ENCODE data around the gene AOPEP.
"Not testable (repeated sequence)": the region's sequence is repeated elsewhere in the genome, so short reads cannot be mapped to it uniquely, and the experiment has no call there.

AOPEP gene

DNA sequence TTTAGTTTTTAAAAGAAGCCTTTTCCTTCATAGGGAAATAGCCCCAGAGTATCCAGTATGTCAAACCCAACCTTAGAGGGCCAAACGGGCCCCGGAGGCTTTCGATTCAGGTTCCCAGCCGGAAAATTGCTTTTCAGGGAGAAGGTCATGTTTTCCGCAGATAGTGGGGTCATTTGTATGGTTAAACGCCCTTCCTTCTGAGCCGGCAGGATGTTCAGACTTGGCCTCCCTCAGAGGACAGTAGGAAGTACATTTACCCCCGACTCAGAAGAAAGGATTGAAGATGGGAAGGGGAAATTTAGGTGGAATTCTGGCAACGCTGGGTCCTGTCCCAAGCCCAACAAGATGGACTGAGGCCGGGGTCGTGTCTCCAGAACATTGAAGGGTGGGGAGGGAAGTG is 195.2 kb downstream of the AOPEP start:
- DNase-seq, result no peak

DNA sequence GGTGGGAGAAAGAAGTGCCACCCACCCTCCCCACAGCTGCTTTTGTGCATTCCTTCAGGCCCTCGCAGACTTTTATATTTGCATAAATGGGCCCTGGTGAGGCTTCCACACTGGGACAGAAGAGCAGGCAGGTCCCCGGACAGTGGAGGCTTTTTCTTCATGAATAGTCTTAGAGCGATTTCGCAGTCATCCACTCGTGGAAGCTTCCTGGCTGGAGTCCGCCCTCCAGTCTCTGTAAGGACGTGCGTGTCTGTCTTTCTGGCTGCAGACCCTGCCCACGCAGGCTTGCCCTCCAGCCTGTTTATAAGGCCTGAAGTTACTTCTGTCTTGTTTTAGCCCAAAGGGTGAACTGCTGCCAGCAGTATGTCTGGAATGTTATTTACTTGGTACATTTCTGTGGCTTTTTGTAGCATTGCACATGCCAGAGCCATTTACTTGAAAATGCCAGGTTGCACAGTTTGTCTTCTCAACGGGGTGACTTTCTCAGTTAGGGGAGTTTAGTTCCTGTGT is 195.7 kb downstream of the AOPEP start:
- DNase-seq, result no peak

DNA sequence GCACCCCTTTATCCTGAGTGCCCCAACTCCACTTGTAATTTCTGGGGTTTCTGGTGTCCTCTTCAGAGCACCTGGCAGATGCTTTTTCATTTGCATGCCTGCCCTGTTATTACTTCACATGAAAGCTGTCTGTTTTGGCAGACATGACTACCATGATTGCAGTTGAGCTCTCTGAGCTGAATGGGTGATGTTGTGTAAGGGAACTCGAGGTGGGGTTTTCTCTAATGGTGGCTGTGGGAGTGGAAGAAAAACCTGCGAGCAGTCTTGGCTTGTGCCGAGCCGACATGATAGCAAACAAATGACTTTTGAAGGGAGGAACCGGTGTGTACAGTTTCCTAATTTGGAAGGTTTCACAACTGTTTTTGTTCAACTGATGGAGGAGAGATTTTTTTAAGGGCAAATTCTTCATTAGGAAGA is 196.2 kb downstream of the AOPEP start:
- no peak for DNase-seq

DNA sequence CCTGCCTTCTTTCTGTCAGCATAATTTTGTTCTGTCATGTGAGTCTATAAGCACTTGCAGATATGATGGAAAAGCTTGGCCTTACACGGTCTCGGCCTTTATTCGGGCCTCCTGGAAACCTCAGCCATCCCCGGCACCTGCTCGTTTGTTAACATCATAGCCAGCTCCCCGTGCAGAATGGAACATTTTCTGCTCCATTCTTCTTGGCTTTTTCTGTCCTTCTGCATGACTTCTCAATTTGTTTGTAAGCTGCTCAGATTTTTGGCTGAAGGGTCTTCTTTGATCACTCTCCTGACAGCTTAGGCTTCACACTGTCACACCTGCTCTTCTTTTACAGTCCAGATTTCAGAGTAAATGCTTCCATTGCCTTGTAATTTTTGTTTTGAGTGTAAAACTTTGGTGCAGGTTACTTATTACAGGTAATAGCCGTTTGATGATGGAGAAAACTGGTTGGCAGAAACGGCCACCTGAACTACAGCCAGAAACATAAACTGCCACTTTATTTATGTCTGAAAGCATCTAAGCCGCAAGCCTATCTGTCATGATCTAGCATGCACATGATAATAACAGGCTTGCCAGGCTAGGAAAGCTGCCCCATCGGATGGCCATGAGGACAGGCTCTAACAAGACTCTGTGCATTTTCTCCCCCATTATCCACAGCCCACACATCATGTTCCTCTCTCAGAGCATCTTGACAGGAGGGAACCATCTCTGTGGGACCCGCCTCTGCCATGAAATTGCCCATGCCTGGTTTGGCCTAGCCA is 197.0 kb downstream of the AOPEP start:
- no peak for DNase-seq

DNA sequence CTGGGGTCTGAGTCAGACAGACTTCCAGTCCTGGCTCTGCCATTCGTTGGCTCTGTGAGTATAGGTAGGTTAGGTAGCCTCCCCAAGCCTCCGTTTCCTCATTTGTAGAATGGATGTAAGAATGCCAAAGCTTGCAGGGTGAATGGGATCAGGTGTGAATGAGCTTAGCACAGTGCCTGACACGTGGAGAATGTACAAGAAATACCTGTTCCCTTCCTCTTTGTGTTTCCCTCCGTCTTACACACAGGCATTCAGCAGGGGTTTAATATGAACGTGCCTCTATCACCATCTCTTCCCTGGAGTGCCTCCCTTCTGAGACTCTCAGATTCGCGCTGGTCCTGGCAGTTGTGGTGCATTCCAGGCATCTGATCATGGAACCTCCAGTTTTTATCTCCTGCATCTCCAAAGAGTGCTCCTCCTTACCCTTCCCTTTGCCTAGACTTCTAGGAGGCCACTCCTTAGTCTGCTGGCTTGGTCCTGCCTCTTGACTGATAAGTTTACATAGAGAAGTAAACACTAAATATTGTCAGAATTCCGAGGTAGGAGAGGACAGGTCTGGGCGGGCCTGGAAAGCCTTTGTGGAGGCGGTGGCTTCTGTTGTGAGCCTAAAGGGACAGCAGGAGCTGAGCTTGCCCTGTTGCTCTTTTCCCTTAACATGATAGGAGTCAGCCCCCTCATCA is 199.4 kb downstream of the AOPEP start:
- DNase-seq, result no peak

DNA sequence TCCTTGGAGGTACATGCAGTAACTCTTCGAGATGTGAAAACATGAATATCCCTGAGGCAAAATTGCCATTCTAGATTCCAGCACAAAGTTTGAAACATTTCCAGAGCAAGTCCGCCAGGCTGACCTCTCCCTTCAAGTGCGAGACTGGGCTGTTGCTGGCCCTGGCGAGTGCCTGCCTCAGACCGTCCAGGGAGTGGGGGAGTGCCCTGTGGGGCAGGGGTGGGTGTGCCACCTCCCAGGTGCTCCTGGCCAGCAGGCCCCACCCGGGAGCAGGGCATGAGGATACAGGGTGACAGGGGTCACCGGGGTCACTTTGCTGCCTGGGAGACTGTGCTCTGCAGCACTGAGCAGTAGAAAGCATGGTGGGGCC is 199.9 kb downstream of the AOPEP start:
- no peak for DNase-seq

DNA sequence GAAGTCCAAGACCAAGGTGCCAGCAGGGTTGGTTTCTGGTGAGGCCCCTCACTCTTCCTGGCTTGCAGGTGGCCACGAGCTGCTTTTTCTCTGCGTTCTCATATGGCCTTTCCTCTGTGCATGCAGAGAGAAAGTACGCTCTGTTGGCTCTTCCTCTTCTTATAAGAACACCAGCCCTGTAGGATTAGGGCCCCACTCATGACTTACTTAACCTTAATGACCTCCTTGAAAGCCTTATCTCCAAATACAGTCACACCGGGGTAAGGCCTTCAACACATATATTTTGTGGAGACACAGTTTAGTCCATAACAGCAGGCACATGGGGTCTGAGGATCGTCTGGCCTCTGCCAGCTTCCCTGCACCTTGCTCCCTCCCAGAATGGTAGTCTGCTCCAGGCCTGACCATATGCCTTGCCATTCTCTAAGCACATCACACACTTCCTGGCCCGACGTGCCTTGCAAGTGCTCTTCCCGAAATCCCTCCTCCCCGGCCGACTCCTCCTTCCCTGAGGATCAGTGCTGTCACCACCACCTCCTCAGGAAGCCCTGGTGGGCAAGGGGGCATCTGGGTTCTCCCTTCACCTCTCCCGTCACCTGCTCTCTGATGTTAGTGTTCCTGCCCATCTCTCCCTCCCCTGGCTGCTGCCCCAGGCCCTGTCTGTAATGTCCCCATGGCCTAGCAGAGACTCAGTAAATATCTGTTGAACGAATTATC is 200.7 kb downstream of the AOPEP start:
- no peak for DNase-seq

- no peak for DNase-seq
Observed at GRCh38 chr9:94927762-94928670, 201.5 kb downstream of the AOPEP start.

DNA sequence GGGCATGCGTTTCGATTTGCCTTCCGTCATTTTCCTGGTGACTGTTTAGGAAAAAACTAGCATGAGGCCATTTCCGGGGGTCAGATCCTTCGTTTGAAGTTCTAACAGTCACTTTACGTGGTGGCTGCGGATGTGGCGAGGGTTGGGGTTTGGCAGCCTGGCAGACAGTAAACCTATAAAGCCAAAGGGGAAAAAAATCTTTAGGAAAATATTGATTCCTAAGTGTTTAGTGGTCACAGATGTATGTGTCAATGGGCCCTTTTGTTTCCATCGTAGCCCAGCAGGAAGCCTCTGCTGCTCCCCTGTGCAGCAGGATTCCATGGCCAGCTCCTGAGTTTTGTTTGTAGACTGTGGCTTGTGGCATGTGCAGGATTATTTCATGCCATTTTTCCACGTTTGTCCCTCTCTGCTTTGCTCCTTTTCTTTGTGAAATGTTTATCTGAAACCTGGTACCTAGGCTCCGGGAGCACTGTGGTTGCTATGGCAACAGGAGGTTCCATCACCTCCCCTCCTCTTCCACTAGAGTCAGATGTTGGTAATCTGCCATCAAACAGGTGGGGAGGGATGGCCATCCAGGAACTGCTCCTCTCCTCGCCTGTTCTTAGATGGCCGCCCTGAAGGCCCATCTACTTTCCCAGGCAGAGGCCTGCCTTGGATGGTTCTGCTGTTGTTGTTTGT is 202.3 kb downstream of the AOPEP start:
- no peak for DNase-seq

GRCh38 chr9:94929369-94929756 is 202.9 kb downstream of the AOPEP start:
- DNase-seq, result no peak

DNA sequence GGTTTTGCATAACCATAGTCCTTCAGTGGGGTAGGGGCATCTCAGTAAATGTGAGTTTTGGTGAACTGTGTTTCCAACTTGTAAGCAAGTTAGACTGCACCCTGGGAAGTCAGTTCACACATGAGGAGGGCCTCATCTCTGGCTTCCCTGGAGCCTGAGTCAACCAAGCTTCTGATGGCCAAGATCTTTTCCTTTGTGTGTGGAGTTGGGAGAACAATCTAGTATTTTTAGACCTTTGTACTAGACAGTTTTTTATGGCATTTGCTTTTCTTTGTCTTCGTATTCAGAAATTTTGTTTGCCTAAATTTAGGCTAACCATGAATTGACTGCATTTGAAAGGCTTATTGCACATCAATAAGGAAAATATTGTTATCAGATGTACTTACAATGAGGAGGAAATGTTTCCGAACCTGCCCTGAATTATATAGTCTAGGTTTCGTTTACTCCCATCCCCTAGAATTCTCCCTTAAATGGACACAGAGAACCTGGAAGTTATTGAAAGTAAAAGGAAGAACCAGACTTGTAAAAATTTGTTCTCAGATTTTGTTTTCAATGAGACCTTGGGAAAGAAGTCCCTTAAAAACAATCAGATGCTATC is 204.6 kb downstream of the AOPEP start:
- DNase-seq, result no peak

GRCh38 chr9:94931740-94932139 is 205.2 kb downstream of the AOPEP start:
- DNase-seq, result no peak

DNA sequence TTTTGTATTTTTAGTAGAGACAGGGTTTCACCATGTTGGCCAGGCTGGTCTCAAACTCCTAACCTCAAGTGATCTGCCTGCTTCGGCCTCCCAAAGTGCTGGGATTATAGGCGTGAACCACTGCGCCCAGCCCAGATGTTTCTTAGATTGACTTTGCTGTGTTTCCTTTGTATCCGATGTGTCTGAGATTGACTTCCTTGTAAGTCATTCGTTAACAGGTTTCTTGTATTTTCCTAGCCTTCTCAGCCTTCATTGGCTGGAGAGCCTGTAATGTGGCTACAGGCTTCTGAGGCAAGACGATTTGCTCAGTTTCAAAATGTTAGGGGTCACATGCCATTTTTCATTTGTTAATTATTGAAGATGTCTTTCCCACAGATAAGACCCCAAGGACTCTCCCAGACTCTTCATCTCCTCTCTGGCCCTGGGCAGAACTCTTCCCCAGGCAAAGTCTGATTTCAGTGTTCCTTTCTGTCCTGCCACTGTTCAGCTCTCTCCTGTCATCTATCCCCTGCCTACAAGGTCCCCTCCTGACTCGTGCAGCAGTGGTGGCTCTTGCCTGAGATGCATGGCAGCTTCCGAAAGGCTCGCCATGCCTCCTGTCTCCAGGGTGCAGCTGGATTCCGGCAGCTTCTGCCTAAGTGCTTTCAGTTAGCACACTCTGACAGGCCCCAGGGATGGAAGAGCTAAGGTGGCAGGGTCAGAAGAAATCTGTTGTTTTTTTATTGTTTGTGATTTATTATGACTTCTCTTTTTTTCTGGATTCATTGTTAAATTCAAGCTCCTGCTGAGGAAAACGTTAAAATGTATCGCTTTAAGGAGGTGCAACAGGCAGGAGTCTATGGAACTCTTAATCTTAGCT is 206.4 kb downstream of the AOPEP start:
- DNase-seq, result no peak

GRCh38 chr9:94933511-94933828 is 207.0 kb downstream of the AOPEP start:
- no peak for DNase-seq

DNA sequence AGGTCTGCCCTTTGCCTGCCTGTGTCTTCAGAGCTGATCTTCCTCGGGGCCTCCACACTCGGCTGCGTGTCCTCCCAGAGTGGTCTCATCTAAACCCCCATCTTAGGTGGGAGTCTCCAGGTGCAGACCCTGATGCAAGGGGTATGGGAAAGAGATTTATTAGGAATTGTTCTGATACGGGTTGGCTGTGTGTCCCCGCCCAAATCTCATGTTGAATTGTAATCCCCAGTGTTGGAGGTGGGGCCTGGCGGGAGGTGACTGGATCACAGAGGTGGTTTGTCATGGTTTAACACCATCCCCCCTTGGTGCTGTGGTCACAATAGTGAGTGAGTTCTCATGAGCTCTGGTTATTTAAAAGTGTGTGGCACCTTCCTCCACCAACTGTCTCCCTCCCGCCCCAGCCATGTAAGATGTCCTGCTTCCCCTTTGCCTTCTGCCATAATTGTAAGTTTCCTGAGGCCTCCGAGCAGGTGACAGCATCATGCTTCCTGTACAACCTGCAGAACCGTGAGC is 208.4 kb downstream of the AOPEP start:
- no peak for DNase-seq

DNA sequence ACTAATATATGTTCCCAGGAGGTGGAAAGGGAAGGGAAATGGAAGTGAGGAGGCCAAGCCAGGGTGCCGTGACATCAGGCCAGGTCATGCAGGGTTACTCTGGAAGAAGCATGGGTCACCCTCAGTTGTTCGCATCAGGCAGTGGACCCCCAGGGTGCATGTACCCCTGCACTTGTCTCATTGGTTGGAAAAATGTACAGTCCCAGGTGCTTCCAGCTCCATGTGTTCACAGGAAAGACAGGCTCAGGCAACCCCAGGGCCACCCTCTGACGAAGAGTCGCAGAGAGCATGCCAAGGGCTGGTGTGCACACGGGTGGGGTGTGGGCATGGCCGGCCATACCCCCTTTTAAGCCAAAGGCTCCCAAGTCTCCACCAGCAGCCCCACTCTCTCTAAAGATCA is 208.9 kb downstream of the AOPEP start:
- DNase-seq, result no peak

GRCh38 chr9:94936419-94936818 is 209.9 kb downstream of the AOPEP start:
- DNase-seq, result no peak

DNA sequence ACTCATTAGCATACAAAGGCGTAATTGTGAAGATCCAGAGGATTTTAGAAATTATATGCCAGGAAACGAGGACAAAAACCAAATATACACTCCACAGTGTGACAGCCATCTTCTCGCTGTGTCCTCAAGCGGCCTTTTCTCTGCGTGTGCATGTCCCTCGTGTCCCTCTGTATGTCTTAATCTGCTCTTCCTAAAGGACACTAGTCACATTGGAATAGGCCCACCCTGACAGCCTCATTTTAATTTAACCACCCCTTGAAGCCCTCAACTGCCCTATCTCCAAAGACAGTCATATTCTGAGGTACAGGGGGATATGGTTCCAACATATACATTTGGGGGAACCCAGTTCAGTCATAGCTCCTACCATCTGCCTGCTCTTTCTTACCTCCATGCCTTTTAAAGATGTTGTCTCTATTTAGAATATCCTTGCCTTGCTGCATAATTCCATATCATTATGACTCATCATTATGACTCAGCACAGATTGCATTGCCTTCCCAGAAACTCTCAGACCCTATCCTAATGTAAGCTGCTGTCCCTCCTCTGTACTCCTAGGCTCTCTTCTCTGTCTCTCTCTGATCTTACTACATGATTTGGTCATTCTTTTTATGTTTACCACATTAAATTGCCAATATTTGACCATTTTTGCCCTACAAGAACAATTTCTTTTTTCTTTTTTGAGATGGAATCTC is 210.9 kb downstream of the AOPEP start:
- no peak for DNase-seq

DNA sequence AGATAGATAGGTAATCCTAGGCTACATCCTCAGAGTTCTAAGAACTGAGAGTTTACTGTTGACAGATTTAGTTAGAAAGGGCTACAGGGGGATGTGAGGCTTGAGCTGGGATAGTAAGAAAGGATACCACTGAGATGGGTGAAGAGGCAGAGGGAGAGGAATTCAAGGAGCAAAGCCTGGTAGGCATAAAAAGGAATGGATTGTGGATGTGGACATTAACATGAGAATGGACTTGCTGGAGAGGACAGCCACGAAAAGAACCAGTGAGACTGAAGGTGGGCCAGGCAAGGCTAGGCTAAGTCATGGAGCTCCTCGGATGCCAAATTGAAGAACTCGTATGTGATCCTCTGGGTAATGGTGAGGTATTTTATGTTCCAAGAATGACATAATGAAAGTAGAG is 211.9 kb downstream of the AOPEP start:
- no peak for DNase-seq

DNA sequence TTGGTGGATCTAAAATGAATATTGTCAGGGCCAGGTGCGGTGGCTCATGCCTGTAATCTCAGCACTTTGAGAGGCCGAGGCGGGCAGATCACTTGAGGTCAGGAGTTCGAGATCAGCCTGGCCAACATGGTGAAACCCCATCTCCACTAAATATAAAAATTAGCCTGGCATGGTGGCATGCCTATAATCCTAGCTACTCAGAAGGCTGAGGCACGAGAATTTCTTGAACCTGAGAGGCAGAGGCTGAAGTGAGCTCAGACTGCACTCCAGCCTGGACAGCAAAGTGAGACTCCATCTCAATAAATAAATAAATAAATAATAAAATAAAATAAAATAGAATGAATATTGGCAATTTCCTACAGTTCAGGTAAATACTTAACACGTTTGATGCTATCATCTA is 213.8 kb downstream of the AOPEP start:
- not testable (repeated sequence) for DNase-seq
